Neural cell (in vitro differentiated cells): ENCODE results near the gene BLNK.

Experiments
- CTCF ChIP-seq: fragments of 450-650 bp; IDR thresholded peaks from 2 replicates; pipeline ENCODE4 v1.5.1; 2014; ENCODE audit warnings: antibody characterized with exemption, mild to moderate bottlenecking, moderate library complexity; ENCODE audit not compliant: poor library complexity, severe bottlenecking
- EP300 ChIP-seq: fragments of 450-650 bp; conservative IDR thresholded peaks from 2 replicates; pipeline ENCODE4 v1.6.1; 2014; ENCODE audit warnings: antibody characterized with exemption, mild to moderate bottlenecking, moderate library complexity; ENCODE audit not compliant: poor library complexity, severe bottlenecking
- EZH2 ChIP-seq: fragments of 200-600, 300-800 bp; shearing (Covaris generic), sonication (generic); IDR thresholded peaks from 2 replicates; pipeline ENCODE4 v1.6.1; 2014; ENCODE audit warnings: antibody characterized with exemption, low read length, borderline replicate concordance, mild to moderate bottlenecking; ENCODE audit not compliant: insufficient read depth, poor library complexity, severe bottlenecking
- POLR2AphosphoS5 ChIP-seq: IDR thresholded peaks from 2 replicates; pipeline ENCODE4 v1.6.1; 2012
- REST ChIP-seq: IDR thresholded peaks from 2 replicates; pipeline ENCODE4 v1.6.1; 2012; ENCODE audit warnings: borderline replicate concordance
- SMC3 ChIP-seq: fragments of 450-650 bp; conservative IDR thresholded peaks from 2 replicates; pipeline ENCODE4 v1.6.1; 2014; ENCODE audit warnings: antibody characterized with exemption, mild to moderate bottlenecking, moderate library complexity; ENCODE audit not compliant: poor library complexity
- TAF1 ChIP-seq: IDR thresholded peaks from 2 replicates; pipeline ENCODE4 v1.6.1; 2012; ENCODE audit warnings: low read depth

- no peak for TF ChIP-seq EP300
- TF ChIP-seq CTCF, result no peak
- TF ChIP-seq REST, result no peak
- TF ChIP-seq POLR2AphosphoS5, result no peak
- no peak for TF ChIP-seq SMC3
- no peak for TF ChIP-seq TAF1
- no peak for TF ChIP-seq EZH2
These were observed 10.2 kb downstream of the BLNK start for GRCh38 chr10:96261132-96261531.
